ENCODE results near the gene CCDC74A. TPM values are rescaled to one million over a fixed set of nuclear protein-coding genes. Genes with fewer than 3 reads are reported as not detected.
A peak's percentile ranks its signal among the peaks of the same experiment; 100 is the strongest.
"Not testable (repeated sequence)": the region's sequence is repeated elsewhere in the genome, so short reads cannot be mapped to it uniquely, and the experiment has no call there.

Gene CCDC74A
- total RNA-seq, 5 donors from 2014 or later (not counting 1 experiment from before 2014, with no cell fraction given), result 0.90 to 4.0 (median 2.3) TPM

GRCh38 chr2:131491469-131491836, 36.2 kb upstream of the CCDC74A start:
- Mint-ChIP-seq H3K4me3 (peak overlapping the region; percentile 81 to 87 (median 82)), H3K27ac (peak overlapping the region; percentile 87 to 89), H3K4me1 (peaks cover 43 to 54% (median 53%) of the 10 kb centered on the region in 3 donors)
- ATAC-seq (replicated peaks in 1 of 4); H3K27ac ChIP-seq (ENCODE audit: low read length); H3K27me3 Mint-ChIP-seq; H3K36me3 ChIP-seq (ENCODE audit: control insufficient read depth in 2 of 2, extremely low read depth in 1 of 2, insufficient read depth in 1 of 2, low read length in 1 of 2); H3K9me3 Mint-ChIP-seq; H3K27me3 ChIP-seq (replicated peaks in 1 of 2; ENCODE audit: control insufficient read depth in 2 of 2, extremely low read depth in 1 of 2, insufficient read depth in 2 of 2, low read length in 1 of 2); DNase-seq; POLR2A ChIA-PET; H3K9me3 ChIP-seq; CTCF ChIA-PET; H3K36me3 Mint-ChIP-seq: not testable (repeated sequence)
- Histone ChIP-seq H3K4me1 (ENCODE audit: control insufficient read depth in 1 of 2, extremely low read depth in 1 of 2, insufficient read depth in 2 of 2, low read length in 2 of 2) (peaks cover 5 to 43% of the 10 kb centered on the region in 2 experiments), H3K4me3 (ENCODE audit: control insufficient read depth in 1 of 2, extremely low read depth in 1 of 2, low read length in 1 of 2) (peak overlapping the region; percentile 26 to 54)
- WGBS (ENCODE audit: insufficient coverage), result 11% methylated on average over 12 of the region's 22 CpGs

- POLR2A ChIA-PET, result not testable (repeated sequence)
- H3K4me1 Mint-ChIP-seq, result peaks cover 41 to 54% (median 53%) of the 10 kb centered on the region in 3 donors
- H3K4me3 ChIP-seq (ENCODE audit: control insufficient read depth in 1 of 2, extremely low read depth in 1 of 2, low read length in 1 of 2), result peak within 1 kb of the TSS; percentile 74 to 91
Observed at GRCh38 chr2:131492015-131492417, 35.7 kb upstream of the CCDC74A start, which contains the start of gene MZT2A. Gene MZT2A (minus strand): TSS chr2:131492397. CDS start chr2:131492376, 21 bp downstream.

GRCh38 chr2:131492418-131493198, 35.1 kb upstream of the CCDC74A start:
- H3K27me3 ChIP-seq (replicated peaks in 1 of 2; ENCODE audit: control insufficient read depth in 2 of 2, extremely low read depth in 1 of 2, insufficient read depth in 2 of 2, low read length in 1 of 2), result no peaks in the 10 kb centered on the region
- peaks cover 0 to 3% of the 10 kb centered on the region in 2 donors for H3K36me3 ChIP-seq (ENCODE audit: control insufficient read depth in 2 of 2, extremely low read depth in 1 of 2, insufficient read depth in 1 of 2, low read length in 1 of 2)
- WGBS (ENCODE audit: insufficient coverage), result under 1% methylated on average over 72 of the region's 79 CpGs
- Mint-ChIP-seq H3K27ac (peak overlapping the region; percentile 95 to 98), H3K4me3 (peak overlapping the region; percentile 94 to 96 (median 95)), H3K4me1 (peaks cover 44 to 54% (median 53%) of the 10 kb centered on the region in 3 donors), H3K27me3 (no peaks in the 10 kb centered on the region), H3K36me3 (peaks cover 4% of the 10 kb centered on the region), H3K9me3 (no peaks in the 10 kb centered on the region)
- peaks cover 5 to 43% of the 10 kb centered on the region in 2 experiments for H3K4me1 ChIP-seq (ENCODE audit: control insufficient read depth in 1 of 2, extremely low read depth in 1 of 2, insufficient read depth in 2 of 2, low read length in 2 of 2)
- DNase-seq (peak; percentile 84 to 96 (median 90)), ATAC-seq (replicated peaks in 1 of 4) (peak; percentile 73 to 77 (median 75))
- H3K9me3 ChIP-seq, result no peaks in the 10 kb centered on the region
- POLR2A ChIA-PET, result interaction anchor here (0.5 to 0.6 kb wide), 2 partner anchors 10 to 431 kb away, joined by 3 to 4 read pairs; no protein-coding TSS in a partner anchor
- H3K27ac ChIP-seq (ENCODE audit: low read length), result peak overlapping the region; percentile 92
- peak overlapping the region; percentile 74 to 91 for H3K4me3 ChIP-seq (ENCODE audit: control insufficient read depth in 1 of 2, extremely low read depth in 1 of 2, low read length in 1 of 2)
- CTCF ChIA-PET, result interaction anchor here (0.6 to 1.4 kb wide), 8 partner anchors 10 to 1311 kb away, joined by 3 to 13 read pairs (median 3); partner anchors contain the start of genes FAM168B (in 1 of the 2), MZT2B (in 1 of the 2) and SMPD4 (in 1 of the 2)

More at GRCh38 chr2:131492015-131492417, 35.7 kb upstream of the CCDC74A start, which contains the start of gene MZT2A:
- H3K9me3 Mint-ChIP-seq; H3K36me3 Mint-ChIP-seq; H3K9me3 ChIP-seq; H3K36me3 ChIP-seq (ENCODE audit: control insufficient read depth in 2 of 2, extremely low read depth in 1 of 2, insufficient read depth in 1 of 2, low read length in 1 of 2); H3K27me3 ChIP-seq (replicated peaks in 1 of 2; ENCODE audit: control insufficient read depth in 2 of 2, extremely low read depth in 1 of 2, insufficient read depth in 2 of 2, low read length in 1 of 2); H3K27me3 Mint-ChIP-seq: not testable (repeated sequence)
- peak within 1 kb of the TSS; percentile 94 to 96 (median 95) for H3K4me3 Mint-ChIP-seq
- 0% methylated on average over 50 of the region's 53 CpGs for WGBS (ENCODE audit: insufficient coverage)
- DNase-seq, result peak in 6 of 35 experiments; percentile 1 to 84 (median 10)
- CTCF ChIA-PET, result interaction anchor here (0.6 to 1.4 kb wide), 3 partner anchors 11 to 398 kb away, joined by 3 to 13 read pairs (median 9); partner anchors contain the start of gene FAM168B (in 1 of the 2)
- Histone ChIP-seq H3K27ac (ENCODE audit: low read length) (peak within 1 kb of the TSS; percentile 92), H3K4me1 (ENCODE audit: control insufficient read depth in 1 of 2, extremely low read depth in 1 of 2, insufficient read depth in 2 of 2, low read length in 2 of 2) (peaks cover 5 to 43% of the 10 kb centered on the region in 2 experiments)
- ATAC-seq (replicated peaks in 1 of 4), result peak in 1 of 4 experiments; percentile 0
- peak within 1 kb of the TSS; percentile 95 to 98 for H3K27ac Mint-ChIP-seq

GRCh38 chr2:131493199-131493968, 34.3 kb upstream of the CCDC74A start:
- Histone ChIP-seq H3K36me3 (ENCODE audit: control insufficient read depth in 2 of 2, extremely low read depth in 1 of 2, insufficient read depth in 1 of 2, low read length in 1 of 2) (peaks cover 0 to 4% of the 10 kb centered on the region in 2 donors), H3K4me3 (ENCODE audit: control insufficient read depth in 1 of 2, extremely low read depth in 1 of 2, low read length in 1 of 2) (peak overlapping the region; percentile 74 to 91), H3K4me1 (ENCODE audit: control insufficient read depth in 1 of 2, extremely low read depth in 1 of 2, insufficient read depth in 2 of 2, low read length in 2 of 2) (peaks cover 5 to 43% of the 10 kb centered on the region in 2 experiments), H3K27me3 (replicated peaks in 1 of 2; ENCODE audit: control insufficient read depth in 2 of 2, extremely low read depth in 1 of 2, insufficient read depth in 2 of 2, low read length in 1 of 2) (no peaks in the 10 kb centered on the region), H3K9me3 (no peaks in the 10 kb centered on the region), H3K27ac (ENCODE audit: low read length) (peak overlapping the region; percentile 92)
- ChIA-PET CTCF (interaction anchor here (0.7 to 1.4 kb wide), 8 partner anchors 36 to 1311 kb away, joined by 3 to 9 read pairs (median 3); partner anchors contain the start of genes FAM168B (in 1 of the 2), MZT2B (in 1 of the 2) and SMPD4 (in 1 of the 2)), POLR2A (interaction anchor here in 1 of 2 donors (0.5 to 0.6 kb wide), 2 partner anchors 432 to 1617 kb away, joined by 4 to 8 read pairs; no protein-coding TSS in a partner anchor)
- Mint-ChIP-seq H3K9me3 (no peaks in the 10 kb centered on the region), H3K36me3 (peaks cover 9% of the 10 kb centered on the region), H3K27me3 (no peaks in the 10 kb centered on the region), H3K4me3 (peak overlapping the region; percentile 94 to 96 (median 95)), H3K4me1 (peaks cover 42 to 53% (median 48%) of the 10 kb centered on the region in 3 donors), H3K27ac (peak overlapping the region; percentile 95 to 98)
- ATAC-seq (replicated peaks in 1 of 4) (peak; percentile 31 to 42 (median 36)), DNase-seq (no peak)
- under 1% methylated on average over 33 of the region's 40 CpGs for WGBS (ENCODE audit: insufficient coverage)

- ATAC-seq (replicated peaks in 1 of 4); H3K27me3 ChIP-seq (replicated peaks in 1 of 2; ENCODE audit: control insufficient read depth in 2 of 2, extremely low read depth in 1 of 2, insufficient read depth in 2 of 2, low read length in 1 of 2); DNase-seq; H3K27ac ChIP-seq (ENCODE audit: low read length); H3K9me3 ChIP-seq; H3K27me3 Mint-ChIP-seq; H3K9me3 Mint-ChIP-seq; H3K27ac Mint-ChIP-seq; H3K4me3 ChIP-seq (ENCODE audit: control insufficient read depth in 1 of 2, extremely low read depth in 1 of 2, low read length in 1 of 2); POLR2A ChIA-PET: not testable (repeated sequence)
- peaks cover 27 to 35% (median 31%) of the 10 kb centered on the region in 3 donors for H3K4me1 Mint-ChIP-seq
- H3K4me1 ChIP-seq (ENCODE audit: control insufficient read depth in 1 of 2, extremely low read depth in 1 of 2, insufficient read depth in 2 of 2, low read length in 2 of 2), result peaks cover 5 to 28% of the 10 kb centered on the region in 2 experiments
- CTCF ChIA-PET, result interaction anchor here in 1 of 2 donors (0.6 to 1.1 kb wide), 2 partner anchors 12 to 177 kb away, joined by 3 read pairs; no protein-coding TSS in a partner anchor
- peaks cover 11 to 23% of the 10 kb centered on the region in 2 donors for H3K36me3 ChIP-seq (ENCODE audit: control insufficient read depth in 2 of 2, extremely low read depth in 1 of 2, insufficient read depth in 1 of 2, low read length in 1 of 2)
- H3K36me3 Mint-ChIP-seq, result peaks cover 16% of the 10 kb centered on the region
- H3K4me3 Mint-ChIP-seq, result peak overlapping the region; percentile 43 to 96 (median 47)
- WGBS (ENCODE audit: insufficient coverage), result no CpG with 5 or more reads among the region's 1 CpG
Observed at GRCh38 chr2:131495506-131495905, 32.2 kb upstream of the CCDC74A start.

Data from T-cell (primary cell).